GM12878 (cell line): ENCODE data around the gene SARDH. TPM values are rescaled to one million over a fixed set of nuclear protein-coding genes. Genes with fewer than 3 reads are reported as not detected.

Source experiments
- ATAC-seq: fragments of 200-7000 bp; cut with Tn5 transposase; 3 replicates; pipeline ENCODE4 v1.9.1; 2020; ENCODE audit warnings: mild to moderate bottlenecking, moderate library complexity
- BruUV-seq: library from RNA; stranded (reverse); fragments of 400-500 nt; replicated peaks from 2 replicates; lab custom pipeline; 2021; lab: Mats Ljungman, UMichigan
- CTCF ChIA-PET: fragments of 300-600 bp; sonication (Branson Sonifier 250); formaldehyde crosslinking; extraction: SDS; loops from one replicate; lab custom pipeline; 2021; ENCODE audit warnings: inconsistent platforms; lab: Yijun Ruan, JAX
- POLR2A ChIA-PET: fragments of 350-600 bp; formaldehyde crosslinking; extraction: SDS; loops from one replicate; lab custom pipeline; 2021; ENCODE audit warnings: inconsistent platforms; lab: Charles Lee
- RAD21 ChIA-PET: fragments of 300-600 bp; sonication (Branson Sonifier 250); formaldehyde crosslinking; loops from one replicate; lab custom pipeline; 2023; ENCODE audit warnings: antibody characterized with exemption; ENCODE audit not compliant: unreplicated experiment; lab: Charles Lee
- SMC1A ChIA-PET: fragments of 300-600 bp; sonication (Branson Sonifier 250); formaldehyde crosslinking; loops from one replicate; lab custom pipeline; 2023; ENCODE audit not compliant: unreplicated experiment, uncharacterized antibody; lab: Charles Lee
- DNase-seq: peaks from one replicate; pipeline ENCODE4 v3.0.0-alpha.2; 2011; ENCODE audit warnings: low read depth, low spot score
- FAIRE-seq: peaks from 3 replicates; lab custom pipeline; 2011; peaks lifted over from hg19 to GRCh38; lab: Jason Lieb, UNC
- H2AFZ ChIP-seq: 2 replicates; pipeline ENCODE4 v1.6.0; 2011; ENCODE audit warnings: low read depth, low read length, control low read depth; ENCODE audit not compliant: control insufficient read depth
- H3K27ac ChIP-seq: 2 replicates; pipeline ENCODE4 v1.5.1; 2011; ENCODE audit warnings: control low read depth; ENCODE audit not compliant: control insufficient read depth, insufficient read depth
- H3K27me3 ChIP-seq, 2 experiments: replicated peaks in 1 of 2; 2 replicates each; pipeline versions ENCODE4 v1.6.0 to v1.6.1; 2011; ENCODE audit warnings: low read length in 1 of 2; ENCODE audit not compliant: control insufficient read depth in 2 of 2, insufficient read depth in 2 of 2
- H3K36me3 ChIP-seq, 2 experiments: 2 replicates each; pipeline ENCODE4 v1.5.1; 2011; ENCODE audit warnings: low read length in 1 of 2; ENCODE audit not compliant: control insufficient read depth in 2 of 2, insufficient read depth in 2 of 2
- H3K4me1 ChIP-seq: 2 replicates; pipeline ENCODE4 v1.6.1; 2011; ENCODE audit warnings: mild to moderate bottlenecking, low read length, moderate library complexity, mixed read lengths; ENCODE audit not compliant: control insufficient read depth, insufficient read depth
- H3K4me2 ChIP-seq: 2 replicates; pipeline ENCODE4 v1.6.0; 2011; ENCODE audit warnings: control low read depth; ENCODE audit not compliant: control insufficient read depth, insufficient read depth
- H3K4me3 ChIP-seq: fragments of 200-600 bp; sonication (generic); 2 replicates; pipeline ENCODE4 v1.5.1; 2016
- H3K79me2 ChIP-seq: 2 replicates; pipeline ENCODE4 v1.6.0; 2011; ENCODE audit warnings: low read length; ENCODE audit not compliant: control insufficient read depth, insufficient read depth
- H3K9ac ChIP-seq: 2 replicates; pipeline ENCODE4 v1.8.0; 2011; ENCODE audit warnings: low read length, control low read depth, mixed read lengths; ENCODE audit not compliant: control insufficient read depth, insufficient read depth
- H3K9me3 ChIP-seq: replicated peaks from 3 replicates; pipeline ENCODE4 v1.5.1; 2011; ENCODE audit warnings: mild to moderate bottlenecking, low read length; ENCODE audit not compliant: control insufficient read depth, insufficient read depth
- H4K20me1 ChIP-seq: 2 replicates; pipeline ENCODE4 v1.6.0; 2011; ENCODE audit not compliant: control insufficient read depth, insufficient read depth
- CBX3 ChIP-seq: fragments of 200-600 bp; sonication (generic); IDR thresholded peaks from 2 replicates; pipeline ENCODE4 v1.6.1; 2016; ENCODE audit warnings: low read depth, borderline replicate concordance
- HDAC6 ChIP-seq: fragments of 200-600 bp; sonication (generic); IDR thresholded peaks from one replicate; pipeline ENCODE4 v1.8.0; 2017; ENCODE audit warnings: antibody characterized with exemption; ENCODE audit not compliant: unreplicated experiment
- IKZF2 ChIP-seq, 2 experiments: fragments of 450-650 bp; IDR thresholded peaks; 2 replicates each; pipeline ENCODE4 v1.6.1; 2017; ENCODE audit warnings: mild to moderate bottlenecking in 2 of 2, moderate library complexity in 2 of 2
- JUNB ChIP-seq: IDR thresholded peaks from 2 replicates; pipeline ENCODE4 v1.6.1; 2016; ENCODE audit warnings: antibody characterized with exemption, mild to moderate bottlenecking
- RCOR1 ChIP-seq: conservative IDR thresholded peaks from 2 replicates; pipeline ENCODE4 v1.6.1; 2012; ENCODE audit warnings: low read depth, low read length, improper control_type of control experiment
- REST ChIP-seq: IDR thresholded peaks from 2 replicates; pipeline ENCODE4 v1.6.1; 2012; ENCODE audit warnings: mild to moderate bottlenecking, low read depth, low read length
- SMAD5 ChIP-seq: IDR thresholded peaks from 2 replicates; pipeline ENCODE4 v1.6.1; 2016; ENCODE audit warnings: antibody characterized with exemption, low read depth
- USF1 ChIP-seq: IDR thresholded peaks from 2 replicates; pipeline ENCODE4 v1.6.1; 2011; ENCODE audit warnings: borderline replicate concordance, low read depth, mild to moderate bottlenecking, moderate library complexity, mixed read lengths, low read length; ENCODE audit not compliant: insufficient read depth; ENCODE audit errors: extremely low read length
- ZNF207 ChIP-seq: fragments of 450-650 bp; IDR thresholded peaks from 2 replicates; pipeline ENCODE4 v1.6.1; 2014; ENCODE audit warnings: antibody characterized with exemption, mild to moderate bottlenecking, borderline replicate concordance
- ZNF592 ChIP-seq: fragments of 450-650 bp; IDR thresholded peaks from 2 replicates; pipeline ENCODE4 v1.6.1; 2017; ENCODE audit warnings: mild to moderate bottlenecking, moderate library complexity
- WGBS: methylation state at CpG from one replicate; pipeline ENCODE4 v1.1.6; 2016; ENCODE audit warnings: low lambda C conversion rate; ENCODE audit not compliant: insufficient replicate concordance, insufficient coverage; ENCODE audit errors: missing lambda C conversion rate; 5-methylcytosine and 5-hydroxymethylcytosine counted together
- in situ Hi-C: fragments of 300-500 bp; cut with MboI; formaldehyde crosslinking; loops from 9 replicates; pipeline ENCODE4 v1.14.3; 2018; ENCODE audit warnings: mixed read lengths
- intact Hi-C: fragments of 100-400 bp; cut with micrococcal nuclease; formaldehyde crosslinking; loops from one replicate; pipeline ENCODE4 v1.14.2; 2022; ENCODE audit not compliant: unreplicated experiment
- polyA plus RNA-seq, 11 experiments: library from polyadenylated mRNA; depleted of rRNA in 4 of 11; unstranded in 6 of 11; stranded (reverse) in 5 of 11; fragments of >200 nt; fragmentation: Nextera tagmentation in 4 of 11; fragmentation: Illumina TruSeq in 1 of 11; extraction: Ambion mirVana in 4 of 11; extraction: Trizol in 1 of 11; gene quantifications; 1 replicate in 1 of 11; 2 replicates in 10 of 11; pipeline versions ENCODE4 v1.2.1 to v1.2.3, GENCODE V29; 2011 to 2016; ENCODE audit warnings: inconsistent platforms in 2 of 11, missing spikeins in 2 of 11, low read depth in 1 of 11
- total RNA-seq, 4 experiments: library from RNA; depleted of rRNA in 3 of 4; stranded (reverse); fragments of >200 nt in 3 of 4; fragmentation: Illumina TruSeq in 1 of 4; extraction: Trizol in 1 of 4; gene quantifications; 2 replicates each; pipeline versions ENCODE4 v1.2.1 to v1.2.3, GENCODE V29; 2013 to 2021

SARDH gene
- total and polyA plus RNA-seq, 10 of the 15 experiments (the other 5 are each of a cell fraction or from before 2014, with no cell fraction given) = 0.03 to 0.15 (median 0.10) TPM; not detected in 6

GRCh38 chr9:133656211-133657119, 81.7 kb downstream of the SARDH start:
- TF ChIP-seq ZNF592 (no peak), IKZF2 (IDR thresholded peaks at IDR 0.05) (no peak), HDAC6 (no peak), JUNB (no peak), RCOR1 (no peak), SMAD5 (no peak), CBX3 (no peak), USF1 (no peak), REST (no peak), ZNF207 (no peak)
- RAD21 ChIA-PET = no interaction called here
- no peaks in the 10 kb centered on the region for H3K4me1 ChIP-seq
- H3K36me3 ChIP-seq = no peaks in the 10 kb centered on the region
- no TSS peak for BruUV-seq
- no peak for FAIRE-seq
- no peaks in the 10 kb centered on the region for H3K9me3 ChIP-seq
- no peak overlapping the region for H3K27ac ChIP-seq
- ATAC-seq = no peak
- H4K20me1 ChIP-seq = no peaks in the 10 kb centered on the region
- no peaks in the 10 kb centered on the region for H3K79me2 ChIP-seq
- POLR2A ChIA-PET = no interaction called here
- no peak overlapping the region for H2AFZ ChIP-seq
- no peak for DNase-seq
- WGBS = 31% methylated on average over 32 of the region's 36 CpGs
- intact Hi-C loops (no loop called here), in situ Hi-C loops (no loop called here)
- SMC1A ChIA-PET = no interaction called here
- H3K4me2 ChIP-seq = no peak overlapping the region
- H3K4me3 ChIP-seq = no peak overlapping the region
- peaks cover 7 to 11% of the 10 kb centered on the region in 2 experiments; a peak in 3 of 4 replicates for H3K27me3 ChIP-seq
- CTCF ChIA-PET = no interaction called here
- H3K9ac ChIP-seq = no peak overlapping the region
